HepG2 (cell line): ENCODE data around the gene ENDOD1. TPM values are rescaled to one million over a fixed set of nuclear protein-coding genes. Genes with fewer than 3 reads are reported as not detected.

Experiments used
- CBX1 ChIP-seq: IDR thresholded peaks from one replicate; pipeline ENCODE4 v1.6.1; 2016; ENCODE audit warnings: antibody characterized with exemption, low read depth
- CC2D1A ChIP-seq: sonication (generic); formaldehyde crosslinking; IDR thresholded peaks from 2 replicates; pipeline ENCODE4 v1.8.1; 2023; ENCODE audit warnings: mild to moderate bottlenecking, missing genetic modification reagents
- CCAR2 ChIP-seq: fragments of 200-400 bp; formaldehyde crosslinking; optimal IDR thresholded peaks from 2 replicates; pipeline ENCODE3; 2018; ENCODE audit warnings: low read depth, mild to moderate bottlenecking, low read length, moderate library complexity
- KAT2B ChIP-seq: fragments of 150-350 bp; IDR thresholded peaks from 2 replicates; pipeline ENCODE4 v1.6.1; 2014; ENCODE audit warnings: low read depth, low read length, borderline replicate concordance
- MBD4 ChIP-seq: IDR thresholded peaks from 2 replicates; pipeline ENCODE4 v1.6.1; 2012; ENCODE audit warnings: low read length, inconsistent platforms, borderline replicate concordance
- RFX1 ChIP-seq: fragments of 450-650 bp; IDR thresholded peaks from 2 replicates; pipeline ENCODE4 v1.6.1; 2017
- SMARCE1 ChIP-seq: fragments of 450-650 bp; IDR thresholded peaks from 2 replicates; pipeline ENCODE4 v1.6.1; 2017; ENCODE audit warnings: borderline replicate concordance
- SOX13 ChIP-seq, 3 experiments: fragments of 450-650 bp in 1 of 3; sonication (generic) in 1 of 3; formaldehyde crosslinking in 1 of 3; IDR thresholded peaks in 2 of 3; conservative IDR thresholded peaks in 1 of 3; 2 replicates each; pipeline versions ENCODE4 v1.5.0 to v1.6.1; 2016 to 2020; ENCODE audit warnings: antibody characterized with exemption in 1 of 3, mild to moderate bottlenecking in 1 of 3, missing compliant biosample characterization in 1 of 3, missing genetic modification reagents in 1 of 3, moderate library complexity in 1 of 3
- TBL1XR1 ChIP-seq: fragments of 150-350 bp; IDR thresholded peaks from 2 replicates; pipeline ENCODE4 v1.6.1; 2014; ENCODE audit warnings: borderline replicate concordance, low read length; ENCODE audit not compliant: partially characterized antibody
- polyA plus RNA-seq, 8 experiments: library from polyadenylated mRNA; depleted of rRNA in 3 of 8; stranded (reverse) in 7 of 8; unstranded in 1 of 8; fragments of >200 nt; fragmentation: Illumina TruSeq in 4 of 8; extraction: Trizol in 4 of 8; gene quantifications; 2 replicates each; pipeline versions ENCODE4 v1.2.1 to v1.2.3, GENCODE V29; 2011 to 2016; ENCODE audit warnings: low read depth in 4 of 8, missing spikeins in 1 of 8, mixed read lengths in 1 of 8; ENCODE audit not compliant: insufficient read depth in 1 of 8
- total RNA-seq, 5 experiments: library from RNA; depleted of rRNA; stranded (reverse); fragments of >200 nt; fragmentation: Illumina TruSeq; extraction: Trizol; gene quantifications; 2 replicates each; pipeline ENCODE4 v1.2.3, GENCODE V29; 2016; ENCODE audit warnings: low read depth in 1 of 5
- TF ChIP-seq, protein P1 (sequence below): sonication (generic); formaldehyde crosslinking; IDR thresholded peaks from 2 replicates; pipeline ENCODE4 v1.4.0; 2020; ENCODE audit warnings: mild to moderate bottlenecking, missing genetic modification reagents
- TF ChIP-seq, protein P2 (sequence below), 2 experiments: sonication (generic) in 1 of 2; formaldehyde crosslinking in 1 of 2; IDR thresholded peaks; 2 replicates each; pipeline versions ENCODE4 v1.6.1 to v1.9.0; 2014 to 2022; ENCODE audit warnings: antibody characterized with exemption in 1 of 2, borderline replicate concordance in 1 of 2, inconsistent platforms in 1 of 2, low read depth in 1 of 2, missing genetic modification reagents in 1 of 2
- TF ChIP-seq, protein P3 (sequence below): conservative IDR thresholded peaks from 2 replicates; pipeline ENCODE4 v1.6.1; 2018; ENCODE audit warnings: missing genetic modification reagents

ENDOD1 gene
- total and polyA plus RNA-seq, 2 of the 13 experiments (the other 11 are each of a cell fraction or from before 2014, with no cell fraction given) = 2.0 to 6.8 TPM

DNA sequence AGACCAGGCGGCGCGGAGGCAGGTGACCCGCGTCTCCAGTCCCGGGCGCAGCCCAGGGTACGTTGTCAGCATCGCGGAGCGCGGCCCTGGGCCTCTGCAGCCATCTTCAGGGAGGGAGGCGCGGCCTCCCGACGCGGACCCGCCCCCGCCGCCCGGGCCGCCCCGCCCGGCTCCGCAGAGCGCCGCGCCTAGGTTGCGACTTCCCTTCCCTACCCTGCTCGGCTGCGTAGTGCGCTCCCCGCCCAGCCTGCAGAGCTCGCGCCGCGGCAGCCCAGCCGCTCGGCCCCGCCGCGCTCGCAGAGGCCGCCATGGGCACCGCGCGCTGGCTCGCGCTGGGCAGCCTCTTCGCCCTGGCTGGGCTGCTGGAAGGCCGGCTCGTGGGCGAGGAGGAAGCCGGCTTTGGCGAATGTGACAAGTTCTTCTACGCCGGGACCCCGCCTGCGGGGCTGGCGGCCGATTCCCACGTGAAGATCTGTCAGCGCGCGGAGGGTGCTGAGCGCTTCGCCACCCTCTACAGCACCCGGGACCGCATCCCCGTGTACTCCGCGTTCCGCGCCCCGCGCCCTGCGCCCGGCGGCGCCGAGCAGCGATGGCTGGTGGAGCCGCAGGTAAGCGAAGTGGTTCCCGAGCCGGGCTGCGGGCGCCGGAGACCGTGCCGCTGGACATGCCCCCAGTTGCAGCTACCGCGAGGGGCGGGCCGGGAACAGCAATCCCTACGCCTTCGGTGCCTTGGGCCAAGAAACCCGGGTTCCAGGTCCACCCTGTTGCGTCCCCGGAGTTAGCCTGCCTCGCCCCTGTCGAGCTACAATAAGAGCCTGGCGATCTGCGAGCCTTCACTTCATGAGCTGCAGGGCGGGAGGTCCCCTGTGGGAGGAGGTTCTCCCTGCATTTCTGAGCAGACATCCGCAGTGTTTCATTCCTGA lies at the start of gene ENDOD1 (continued):
- TF ChIP-seq, protein P1, sequence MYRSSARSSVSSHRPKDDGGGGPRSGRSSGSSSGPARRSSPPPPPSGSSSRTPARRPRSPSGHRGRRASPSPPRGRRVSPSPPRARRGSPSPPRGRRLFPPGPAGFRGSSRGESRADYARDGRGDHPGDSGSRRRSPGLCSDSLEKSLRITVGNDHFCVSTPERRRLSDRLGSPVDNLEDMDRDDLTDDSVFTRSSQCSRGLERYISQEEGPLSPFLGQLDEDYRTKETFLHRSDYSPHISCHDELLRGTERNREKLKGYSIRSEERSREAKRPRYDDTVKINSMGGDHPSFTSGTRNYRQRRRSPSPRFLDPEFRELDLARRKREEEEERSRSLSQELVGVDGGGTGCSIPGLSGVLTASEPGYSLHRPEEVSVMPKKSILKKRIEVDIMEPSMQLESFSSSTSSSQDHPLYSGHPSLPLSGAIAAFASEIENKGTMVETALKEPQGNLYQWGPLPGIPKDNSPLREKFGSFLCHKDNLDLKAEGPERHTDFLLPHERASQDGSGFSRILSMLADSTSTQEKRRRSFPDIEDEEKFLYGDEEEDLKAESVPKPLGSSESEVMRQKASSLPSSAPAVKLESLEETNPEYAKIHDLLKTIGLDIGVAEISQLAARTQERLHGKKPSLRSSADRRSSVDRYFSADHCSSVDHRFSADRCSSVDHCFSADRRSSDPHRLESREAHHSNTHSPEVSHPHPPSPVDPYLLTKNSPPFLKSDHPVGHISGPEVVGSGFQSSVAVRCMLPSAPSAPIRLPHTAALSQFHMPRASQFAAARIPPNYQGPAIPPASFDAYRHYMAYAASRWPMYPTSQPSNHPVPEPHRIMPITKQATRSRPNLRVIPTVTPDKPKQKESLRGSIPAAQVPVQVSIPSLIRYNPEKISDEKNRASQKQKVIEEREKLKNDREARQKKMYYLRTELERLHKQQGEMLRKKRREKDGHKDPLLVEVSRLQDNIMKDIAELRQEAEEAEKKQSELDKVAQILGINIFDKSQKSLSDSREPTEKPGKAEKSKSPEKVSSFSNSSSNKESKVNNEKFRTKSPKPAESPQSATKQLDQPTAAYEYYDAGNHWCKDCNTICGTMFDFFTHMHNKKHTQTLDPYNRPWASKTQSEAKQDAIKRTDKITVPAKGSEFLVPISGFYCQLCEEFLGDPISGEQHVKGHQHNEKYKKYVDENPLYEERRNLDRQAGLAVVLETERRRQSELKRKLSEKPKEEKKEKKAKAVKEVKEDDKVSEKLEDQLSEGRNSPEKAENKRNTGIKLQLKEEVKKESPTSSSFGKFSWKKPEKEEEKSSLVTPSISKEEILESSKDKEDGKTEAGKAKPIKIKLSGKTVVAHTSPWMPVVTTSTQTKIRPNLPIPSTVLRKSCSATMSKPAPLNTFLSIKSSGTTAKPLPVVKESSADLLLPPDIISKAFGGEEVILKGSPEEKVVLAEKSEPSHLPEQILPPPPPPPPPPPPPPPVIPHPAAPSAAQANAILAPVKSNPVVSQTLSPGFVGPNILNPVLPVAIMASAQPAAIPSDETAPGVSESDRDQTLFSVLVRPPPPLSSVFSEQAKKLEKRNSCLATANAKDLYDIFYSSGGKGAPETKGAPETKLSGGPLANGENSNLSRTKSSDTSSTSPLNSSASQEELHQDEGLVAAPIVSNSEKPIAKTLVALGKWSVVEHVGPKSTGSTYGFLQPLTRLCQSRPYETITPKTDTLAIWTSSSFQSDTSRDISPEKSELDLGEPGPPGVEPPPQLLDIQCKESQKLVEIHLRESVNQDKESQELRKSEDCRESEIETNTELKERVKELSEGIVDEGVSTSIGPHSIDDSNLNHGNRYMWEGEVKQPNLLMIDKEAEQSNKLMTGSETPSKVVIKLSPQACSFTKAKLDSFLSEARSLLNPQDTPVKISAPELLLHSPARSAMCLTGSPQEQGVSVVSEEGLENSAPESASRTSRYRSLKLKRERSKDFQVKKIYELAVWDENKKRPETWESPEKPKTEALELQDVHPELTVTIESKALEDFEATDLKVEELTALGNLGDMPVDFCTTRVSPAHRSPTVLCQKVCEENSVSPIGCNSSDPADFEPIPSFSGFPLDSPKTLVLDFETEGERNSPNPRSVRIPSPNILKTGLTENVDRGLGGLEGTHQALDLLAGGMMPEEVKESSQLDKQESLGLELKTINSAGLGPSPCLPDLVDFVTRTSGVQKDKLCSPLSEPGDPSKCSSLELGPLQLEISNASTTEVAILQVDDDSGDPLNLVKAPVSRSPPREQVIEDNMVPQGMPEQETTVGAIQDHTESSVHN = no peak
- TF ChIP-seq RFX1 (no peak), SOX13 (IDR thresholded peaks at IDR 0.05) (no peak), SOX13 (CRISPR knock-in tag; conservative IDR thresholded peaks at IDR 0.05 in 1 of 2, IDR thresholded peaks at IDR 0.05 in 1 of 2) (no peak), KAT2B (no peak), SMARCE1 (no peak), TBL1XR1 (no peak), MBD4 (no peak), CBX1 (no peak), CCAR2 (no peak), CC2D1A (CRISPR knock-in tag) (no peak)
- TF ChIP-seq, protein P2, sequence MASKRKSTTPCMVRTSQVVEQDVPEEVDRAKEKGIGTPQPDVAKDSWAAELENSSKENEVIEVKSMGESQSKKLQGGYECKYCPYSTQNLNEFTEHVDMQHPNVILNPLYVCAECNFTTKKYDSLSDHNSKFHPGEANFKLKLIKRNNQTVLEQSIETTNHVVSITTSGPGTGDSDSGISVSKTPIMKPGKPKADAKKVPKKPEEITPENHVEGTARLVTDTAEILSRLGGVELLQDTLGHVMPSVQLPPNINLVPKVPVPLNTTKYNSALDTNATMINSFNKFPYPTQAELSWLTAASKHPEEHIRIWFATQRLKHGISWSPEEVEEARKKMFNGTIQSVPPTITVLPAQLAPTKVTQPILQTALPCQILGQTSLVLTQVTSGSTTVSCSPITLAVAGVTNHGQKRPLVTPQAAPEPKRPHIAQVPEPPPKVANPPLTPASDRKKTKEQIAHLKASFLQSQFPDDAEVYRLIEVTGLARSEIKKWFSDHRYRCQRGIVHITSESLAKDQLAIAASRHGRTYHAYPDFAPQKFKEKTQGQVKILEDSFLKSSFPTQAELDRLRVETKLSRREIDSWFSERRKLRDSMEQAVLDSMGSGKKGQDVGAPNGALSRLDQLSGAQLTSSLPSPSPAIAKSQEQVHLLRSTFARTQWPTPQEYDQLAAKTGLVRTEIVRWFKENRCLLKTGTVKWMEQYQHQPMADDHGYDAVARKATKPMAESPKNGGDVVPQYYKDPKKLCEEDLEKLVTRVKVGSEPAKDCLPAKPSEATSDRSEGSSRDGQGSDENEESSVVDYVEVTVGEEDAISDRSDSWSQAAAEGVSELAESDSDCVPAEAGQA (IDR thresholded peaks at IDR 0.05; ENCODE audit: low read depth) = no peak
- TF ChIP-seq, protein P2 (CRISPR knock-in tag; IDR thresholded peaks at IDR 0.05; ENCODE audit: borderline replicate concordance) = no peak
- TF ChIP-seq, protein P3, sequence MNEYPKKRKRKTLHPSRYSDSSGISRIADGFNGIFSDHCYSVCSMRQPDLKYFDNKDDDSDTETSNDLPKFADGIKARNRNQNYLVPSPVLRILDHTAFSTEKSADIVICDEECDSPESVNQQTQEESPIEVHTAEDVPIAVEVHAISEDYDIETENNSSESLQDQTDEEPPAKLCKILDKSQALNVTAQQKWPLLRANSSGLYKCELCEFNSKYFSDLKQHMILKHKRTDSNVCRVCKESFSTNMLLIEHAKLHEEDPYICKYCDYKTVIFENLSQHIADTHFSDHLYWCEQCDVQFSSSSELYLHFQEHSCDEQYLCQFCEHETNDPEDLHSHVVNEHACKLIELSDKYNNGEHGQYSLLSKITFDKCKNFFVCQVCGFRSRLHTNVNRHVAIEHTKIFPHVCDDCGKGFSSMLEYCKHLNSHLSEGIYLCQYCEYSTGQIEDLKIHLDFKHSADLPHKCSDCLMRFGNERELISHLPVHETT (CRISPR knock-in tag) = no peak
